ENCODE measurements around the gene GAN.

- TF ChIP-seq CTCF (conservative IDR thresholded peaks at IDR 0.05; ENCODE audit: low read depth, low read length): no peak
- no peak for TF ChIP-seq MAFK (IDR thresholded peaks at IDR 0.05; ENCODE audit: low read depth, low read length)
- TF ChIP-seq, protein P1, sequence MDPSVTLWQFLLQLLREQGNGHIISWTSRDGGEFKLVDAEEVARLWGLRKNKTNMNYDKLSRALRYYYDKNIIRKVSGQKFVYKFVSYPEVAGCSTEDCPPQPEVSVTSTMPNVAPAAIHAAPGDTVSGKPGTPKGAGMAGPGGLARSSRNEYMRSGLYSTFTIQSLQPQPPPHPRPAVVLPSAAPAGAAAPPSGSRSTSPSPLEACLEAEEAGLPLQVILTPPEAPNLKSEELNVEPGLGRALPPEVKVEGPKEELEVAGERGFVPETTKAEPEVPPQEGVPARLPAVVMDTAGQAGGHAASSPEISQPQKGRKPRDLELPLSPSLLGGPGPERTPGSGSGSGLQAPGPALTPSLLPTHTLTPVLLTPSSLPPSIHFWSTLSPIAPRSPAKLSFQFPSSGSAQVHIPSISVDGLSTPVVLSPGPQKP (IDR thresholded peaks at IDR 0.05; ENCODE audit: borderline replicate concordance, low read depth, low read length): no peak
- TF ChIP-seq NFE2L2 (IDR thresholded peaks at IDR 0.05; ENCODE audit: low read depth, low read length): no peak
- no peak for TF ChIP-seq RFX5 (IDR thresholded peaks at IDR 0.05; ENCODE audit: low read depth, low read length)
- TF ChIP-seq RCOR1 (IDR thresholded peaks at IDR 0.05; ENCODE audit: insufficient replicate concordance, low read length): no peak
Observed at GRCh38 chr16:81321039-81321438, 6.3 kb downstream of the GAN start.

Data from IMR-90 (cell line).